Loucy (cell line): ENCODE data around the gene UPF2.

Experiments
- H2AFZ ChIP-seq: fragments of 200-600 bp; sonication (generic); 2 replicates; pipeline ENCODE4 v1.6.0; 2016; ENCODE audit warnings: antibody characterized with exemption, mild to moderate bottlenecking, low read length, moderate library complexity
- H3F3A ChIP-seq: fragments of 200-600 bp; 2 replicates; pipeline ENCODE4 v1.6.0; 2016; ENCODE audit warnings: antibody characterized with exemption, low read depth, mild to moderate bottlenecking
- H3K27me3 ChIP-seq: fragments of 200-600 bp; sonication (generic); 2 replicates; pipeline ENCODE4 v1.6.1; 2014; ENCODE audit warnings: low read length, mild to moderate bottlenecking; ENCODE audit not compliant: insufficient read depth, poor library complexity, severe bottlenecking
- H3K36me3 ChIP-seq: fragments of 200-600 bp; sonication (generic); 2 replicates; pipeline ENCODE4 v1.6.1; 2016; ENCODE audit warnings: low read length; ENCODE audit not compliant: insufficient read depth
- H3K4me1 ChIP-seq: fragments of 200-600 bp; sonication (generic); 2 replicates; pipeline ENCODE4 v1.5.1; 2014; ENCODE audit warnings: low read length, mild to moderate bottlenecking; ENCODE audit not compliant: insufficient read depth, poor library complexity, severe bottlenecking
- H3K4me2 ChIP-seq: fragments of 200-600 bp; sonication (generic); 2 replicates; pipeline ENCODE4 v1.6.0; 2014; ENCODE audit warnings: antibody characterized with exemption, low read length, low read depth, mild to moderate bottlenecking; ENCODE audit not compliant: poor library complexity, severe bottlenecking
- H3K4me3 ChIP-seq: fragments of 200-600 bp; sonication (generic); 2 replicates; pipeline ENCODE4 v1.5.1; 2014; ENCODE audit warnings: low read length, mild to moderate bottlenecking, mixed read lengths; ENCODE audit not compliant: poor library complexity, severe bottlenecking
- H3K79me2 ChIP-seq: fragments of 200-600 bp; sonication (generic); 2 replicates; pipeline ENCODE4 v1.6.1; 2014; ENCODE audit warnings: low read length; ENCODE audit not compliant: insufficient read depth
- H3K9ac ChIP-seq: fragments of 200-600 bp; sonication (generic); 2 replicates; pipeline ENCODE4 v1.6.0; 2014; ENCODE audit warnings: mild to moderate bottlenecking, low read depth, low read length, moderate library complexity; ENCODE audit not compliant: poor library complexity, severe bottlenecking
- H3K9me2 ChIP-seq: fragments of 200-600 bp; sonication (generic); replicated peaks from 2 replicates; pipeline ENCODE4 v1.6.1; 2016; ENCODE audit warnings: low read depth, low read length, mixed read lengths
- H3K9me3 ChIP-seq: fragments of 200-600 bp; sonication (generic); 2 replicates; pipeline ENCODE4 v1.6.1; 2014; ENCODE audit warnings: mild to moderate bottlenecking, antibody characterized with exemption, low read length, low read depth; ENCODE audit not compliant: insufficient read depth
- H4K20me1 ChIP-seq: fragments of 200-600 bp; sonication (generic); 2 replicates; pipeline ENCODE4 v1.6.0; 2014; ENCODE audit warnings: antibody characterized with exemption, low read length, mild to moderate bottlenecking; ENCODE audit not compliant: insufficient read depth, poor library complexity, severe bottlenecking
- EZH2phosphoT487 ChIP-seq: fragments of 200-600 bp; IDR thresholded peaks from 2 replicates; pipeline ENCODE4 v1.6.1; 2018; ENCODE audit warnings: antibody characterized with exemption, mild to moderate bottlenecking, moderate library complexity, borderline replicate concordance
- TF ChIP-seq, protein P1 (sequence below): fragments of 200-600 bp; sonication (generic); conservative IDR thresholded peaks from 2 replicates; pipeline ENCODE4 v1.5.1; 2014; ENCODE audit warnings: mild to moderate bottlenecking, antibody characterized with exemption, low read length

Gene UPF2

DNA sequence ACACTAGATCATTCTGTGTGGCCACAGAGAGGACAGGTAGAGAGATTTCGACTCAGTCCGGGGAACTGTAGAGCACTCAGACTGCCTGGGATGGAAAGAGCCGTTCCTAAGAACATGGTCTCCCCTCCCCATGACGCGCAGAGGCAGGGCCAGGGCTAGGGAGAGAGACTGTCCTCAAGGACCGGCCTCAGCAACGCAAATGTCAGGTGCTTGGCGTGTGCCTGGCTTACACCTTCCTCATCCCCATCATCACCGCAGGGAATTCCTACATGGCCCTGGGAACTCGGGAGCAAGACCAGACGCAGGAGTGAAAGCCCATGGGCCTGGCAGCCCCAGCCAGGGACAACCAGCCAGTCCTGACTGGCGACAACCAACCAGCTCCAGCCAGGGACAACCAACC, 163.8 kb downstream of the UPF2 start:
- Histone ChIP-seq H3K9ac (no peak overlapping the region), H3K36me3 (no peaks in the 10 kb centered on the region), H4K20me1 (no peaks in the 10 kb centered on the region), H3K4me2 (no peak overlapping the region), H3K4me1 (peaks cover 36% of the 10 kb centered on the region), H3K4me3 (no peak overlapping the region), H3K79me2 (no peaks in the 10 kb centered on the region), H3K9me3 (no peaks in the 10 kb centered on the region), H3F3A (no peaks in the 10 kb centered on the region), H2AFZ (no peak overlapping the region), H3K9me2 (no peaks in the 10 kb centered on the region), H3K27me3 (no peaks in the 10 kb centered on the region)
- no peak for TF ChIP-seq EZH2phosphoT487
- TF ChIP-seq, protein P1, sequence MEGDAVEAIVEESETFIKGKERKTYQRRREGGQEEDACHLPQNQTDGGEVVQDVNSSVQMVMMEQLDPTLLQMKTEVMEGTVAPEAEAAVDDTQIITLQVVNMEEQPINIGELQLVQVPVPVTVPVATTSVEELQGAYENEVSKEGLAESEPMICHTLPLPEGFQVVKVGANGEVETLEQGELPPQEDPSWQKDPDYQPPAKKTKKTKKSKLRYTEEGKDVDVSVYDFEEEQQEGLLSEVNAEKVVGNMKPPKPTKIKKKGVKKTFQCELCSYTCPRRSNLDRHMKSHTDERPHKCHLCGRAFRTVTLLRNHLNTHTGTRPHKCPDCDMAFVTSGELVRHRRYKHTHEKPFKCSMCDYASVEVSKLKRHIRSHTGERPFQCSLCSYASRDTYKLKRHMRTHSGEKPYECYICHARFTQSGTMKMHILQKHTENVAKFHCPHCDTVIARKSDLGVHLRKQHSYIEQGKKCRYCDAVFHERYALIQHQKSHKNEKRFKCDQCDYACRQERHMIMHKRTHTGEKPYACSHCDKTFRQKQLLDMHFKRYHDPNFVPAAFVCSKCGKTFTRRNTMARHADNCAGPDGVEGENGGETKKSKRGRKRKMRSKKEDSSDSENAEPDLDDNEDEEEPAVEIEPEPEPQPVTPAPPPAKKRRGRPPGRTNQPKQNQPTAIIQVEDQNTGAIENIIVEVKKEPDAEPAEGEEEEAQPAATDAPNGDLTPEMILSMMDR, result no peak

DNA sequence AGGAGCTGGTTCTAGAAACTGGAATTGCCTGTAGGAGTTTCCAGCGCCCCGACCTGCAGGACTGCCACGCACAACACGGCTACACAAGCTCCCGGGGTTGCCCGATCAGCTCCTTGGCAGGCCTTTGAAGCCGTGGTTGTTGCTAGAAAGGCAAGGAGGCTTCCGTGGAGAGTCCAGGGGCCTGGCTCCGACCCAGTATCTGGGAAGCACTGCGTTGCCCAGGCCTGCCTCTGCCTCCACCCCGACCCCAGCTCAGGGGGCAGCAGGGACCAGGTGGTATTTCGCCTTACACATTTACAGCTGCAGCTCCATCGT, 165.1 kb downstream of the UPF2 start:
- H3K4me3 ChIP-seq, result no peak overlapping the region
- H3K9ac ChIP-seq, result no peak overlapping the region
- TF ChIP-seq, protein P1, result no peak
- TF ChIP-seq EZH2phosphoT487, result no peak
- no peak overlapping the region for H3K4me2 ChIP-seq
- no peaks in the 10 kb centered on the region for H3K36me3 ChIP-seq
- H3K9me3 ChIP-seq, result no peaks in the 10 kb centered on the region
- no peak overlapping the region for H2AFZ ChIP-seq
- H3K4me1 ChIP-seq, result peaks cover 24% of the 10 kb centered on the region
- no peaks in the 10 kb centered on the region for H3K79me2 ChIP-seq
- H4K20me1 ChIP-seq, result no peaks in the 10 kb centered on the region
- H3K27me3 ChIP-seq, result no peaks in the 10 kb centered on the region
- H3K9me2 ChIP-seq, result no peaks in the 10 kb centered on the region
- no peaks in the 10 kb centered on the region for H3F3A ChIP-seq

DNA sequence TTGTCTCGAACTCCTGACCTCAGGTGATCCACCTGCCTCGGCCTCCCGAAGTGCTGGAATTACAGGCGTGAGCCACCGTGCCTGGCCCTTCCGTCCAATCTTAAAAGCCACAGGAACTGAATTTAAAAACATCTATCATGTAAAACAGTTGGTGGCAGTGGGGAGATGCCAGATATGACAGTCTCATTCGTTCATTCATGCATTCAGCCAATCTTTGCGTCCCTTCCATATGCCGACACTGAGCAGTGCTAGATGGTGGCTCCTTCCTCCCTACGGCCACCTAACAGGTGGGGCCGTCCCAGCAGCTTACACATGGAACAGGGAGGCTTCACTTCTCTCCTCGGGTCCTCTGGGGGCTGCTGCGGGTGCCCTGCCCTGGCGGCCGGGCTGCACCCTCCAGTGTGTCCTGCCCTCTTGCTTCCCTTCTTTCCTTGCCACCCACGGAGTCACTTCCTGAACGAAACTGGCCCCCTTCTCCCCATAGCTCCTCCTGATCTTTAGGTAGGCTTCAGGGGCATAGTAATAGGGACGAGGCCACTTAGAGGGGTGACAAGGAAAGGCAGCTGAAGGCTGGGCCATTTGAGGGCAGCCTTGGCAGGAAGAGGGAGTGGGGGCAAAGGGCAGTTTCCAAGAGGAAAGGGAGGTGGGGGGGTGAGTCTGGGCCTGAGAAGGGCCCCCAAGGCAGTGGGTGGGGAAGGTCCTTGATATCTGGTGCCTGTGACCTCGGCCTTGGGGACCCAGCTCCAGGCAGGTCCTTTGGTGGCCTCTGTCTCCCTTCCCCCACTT, 165.6 kb downstream of the UPF2 start:
- Histone ChIP-seq H3K9ac (no peak overlapping the region), H3K79me2 (no peaks in the 10 kb centered on the region), H3K27me3 (no peaks in the 10 kb centered on the region), H3F3A (no peaks in the 10 kb centered on the region), H2AFZ (no peak overlapping the region), H3K9me2 (no peaks in the 10 kb centered on the region), H3K36me3 (no peaks in the 10 kb centered on the region), H3K4me2 (no peak overlapping the region), H3K4me3 (no peak overlapping the region), H3K9me3 (no peaks in the 10 kb centered on the region), H4K20me1 (no peaks in the 10 kb centered on the region), H3K4me1 (peaks cover 24% of the 10 kb centered on the region)
- TF ChIP-seq EZH2phosphoT487, result no peak
- TF ChIP-seq, protein P1, result no peak
